HG02798 (cell line): ENCODE measurements around the gene PIK3C2B.
"Not testable (repeated sequence)": the region's sequence is repeated elsewhere in the genome, so short reads cannot be mapped to it uniquely, and the experiment has no call there.

Experiments used
- ATAC-seq: cut with Tn5 transposase; IDR thresholded peaks from one replicate; pipeline ENCODE4 v1.9.1; 2021; ENCODE audit warnings: mild to moderate bottlenecking; ENCODE audit not compliant: unreplicated experiment, poor library complexity

The PIK3C2B gene, protein sequence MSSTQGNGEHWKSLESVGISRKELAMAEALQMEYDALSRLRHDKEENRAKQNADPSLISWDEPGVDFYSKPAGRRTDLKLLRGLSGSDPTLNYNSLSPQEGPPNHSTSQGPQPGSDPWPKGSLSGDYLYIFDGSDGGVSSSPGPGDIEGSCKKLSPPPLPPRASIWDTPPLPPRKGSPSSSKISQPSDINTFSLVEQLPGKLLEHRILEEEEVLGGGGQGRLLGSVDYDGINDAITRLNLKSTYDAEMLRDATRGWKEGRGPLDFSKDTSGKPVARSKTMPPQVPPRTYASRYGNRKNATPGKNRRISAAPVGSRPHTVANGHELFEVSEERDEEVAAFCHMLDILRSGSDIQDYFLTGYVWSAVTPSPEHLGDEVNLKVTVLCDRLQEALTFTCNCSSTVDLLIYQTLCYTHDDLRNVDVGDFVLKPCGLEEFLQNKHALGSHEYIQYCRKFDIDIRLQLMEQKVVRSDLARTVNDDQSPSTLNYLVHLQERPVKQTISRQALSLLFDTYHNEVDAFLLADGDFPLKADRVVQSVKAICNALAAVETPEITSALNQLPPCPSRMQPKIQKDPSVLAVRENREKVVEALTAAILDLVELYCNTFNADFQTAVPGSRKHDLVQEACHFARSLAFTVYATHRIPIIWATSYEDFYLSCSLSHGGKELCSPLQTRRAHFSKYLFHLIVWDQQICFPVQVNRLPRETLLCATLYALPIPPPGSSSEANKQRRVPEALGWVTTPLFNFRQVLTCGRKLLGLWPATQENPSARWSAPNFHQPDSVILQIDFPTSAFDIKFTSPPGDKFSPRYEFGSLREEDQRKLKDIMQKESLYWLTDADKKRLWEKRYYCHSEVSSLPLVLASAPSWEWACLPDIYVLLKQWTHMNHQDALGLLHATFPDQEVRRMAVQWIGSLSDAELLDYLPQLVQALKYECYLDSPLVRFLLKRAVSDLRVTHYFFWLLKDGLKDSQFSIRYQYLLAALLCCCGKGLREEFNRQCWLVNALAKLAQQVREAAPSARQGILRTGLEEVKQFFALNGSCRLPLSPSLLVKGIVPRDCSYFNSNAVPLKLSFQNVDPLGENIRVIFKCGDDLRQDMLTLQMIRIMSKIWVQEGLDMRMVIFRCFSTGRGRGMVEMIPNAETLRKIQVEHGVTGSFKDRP (N-terminal part only)

DNA sequence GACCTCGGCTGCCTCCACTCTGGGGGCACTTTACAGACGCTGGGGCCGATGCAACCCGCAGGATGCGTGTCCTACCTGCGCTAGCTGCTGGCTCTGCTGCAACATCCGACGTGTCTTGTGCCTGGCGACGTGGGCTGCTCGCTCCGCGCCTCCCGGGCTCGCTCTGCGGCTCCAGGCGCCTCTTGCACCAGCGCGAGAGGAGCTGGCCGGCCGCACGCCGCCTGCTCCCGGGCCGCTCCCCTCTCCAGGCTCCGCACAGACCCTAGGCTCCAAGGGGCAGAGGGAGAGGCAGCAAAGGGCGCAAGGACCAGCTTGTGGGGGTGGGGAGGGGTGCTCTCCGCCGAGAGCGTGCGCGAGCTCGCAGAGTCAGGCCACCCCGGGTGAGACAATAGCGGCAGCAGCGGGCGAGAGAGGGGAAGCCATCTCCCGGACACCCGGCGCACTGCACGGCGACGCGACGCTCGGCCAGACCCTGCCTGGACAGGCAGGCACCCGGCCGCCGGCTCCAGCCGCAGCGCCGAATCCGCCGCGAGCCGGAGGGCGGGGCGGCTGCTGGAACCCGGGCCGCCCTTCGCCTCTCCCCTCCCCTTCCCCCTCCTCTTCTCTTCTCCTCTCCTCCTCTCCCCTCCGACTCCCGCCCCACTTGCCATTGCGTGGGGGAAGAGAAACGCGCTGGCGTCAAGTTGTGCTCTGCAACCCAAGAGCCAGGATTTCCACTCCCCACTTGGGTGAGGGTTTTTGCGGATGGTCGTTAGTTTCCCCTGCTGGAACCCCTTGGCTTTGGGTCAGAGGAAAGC lies at the start of gene PIK3C2B:
Gene PIK3C2B (minus strand): TSS at position 525 of the 797 bp plus-strand sequence. CDS start 25,003 bp downstream, outside the sequence.
- ATAC-seq = peak; percentile 89

DNA sequence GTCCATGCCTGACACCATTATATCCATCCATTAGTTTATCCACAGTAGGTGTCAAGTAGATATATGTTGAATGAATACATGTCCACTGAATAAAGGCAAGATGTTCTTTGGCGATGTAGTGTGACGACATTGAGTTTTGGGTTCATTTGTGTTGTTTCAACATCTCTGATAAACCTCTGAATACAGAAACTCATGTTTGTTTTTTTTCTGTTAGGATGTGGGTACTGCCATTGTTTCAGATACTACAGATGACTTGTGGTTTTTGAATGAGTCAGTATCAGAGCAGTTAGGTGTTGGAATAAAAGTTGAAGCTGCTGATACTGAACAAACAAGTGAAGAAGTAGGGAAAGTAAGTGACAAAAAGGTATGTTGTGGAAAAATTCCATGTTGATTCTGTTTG lies 49.7 kb upstream of the PIK3C2B start:
- ATAC-seq = no peak

DNA sequence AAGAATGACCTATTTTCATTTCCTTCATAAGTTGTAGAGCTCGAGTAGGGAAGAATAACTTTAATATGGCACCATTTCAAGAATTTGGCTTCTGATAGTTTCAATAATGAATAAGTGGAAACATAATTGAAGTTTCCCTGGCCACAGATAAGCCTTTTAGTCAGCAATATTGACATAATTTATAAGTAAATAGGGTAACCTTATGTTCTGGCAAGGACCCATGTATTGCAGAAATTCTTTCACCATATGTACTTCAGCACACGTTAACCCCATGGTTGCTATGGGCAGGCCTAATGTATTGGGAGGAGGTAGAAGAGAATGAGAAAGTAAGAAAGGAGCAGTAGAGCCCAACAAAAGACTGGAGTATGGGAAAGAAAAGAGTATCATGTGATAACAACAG lies 47.0 kb upstream of the PIK3C2B start:
- no peak for ATAC-seq

DNA sequence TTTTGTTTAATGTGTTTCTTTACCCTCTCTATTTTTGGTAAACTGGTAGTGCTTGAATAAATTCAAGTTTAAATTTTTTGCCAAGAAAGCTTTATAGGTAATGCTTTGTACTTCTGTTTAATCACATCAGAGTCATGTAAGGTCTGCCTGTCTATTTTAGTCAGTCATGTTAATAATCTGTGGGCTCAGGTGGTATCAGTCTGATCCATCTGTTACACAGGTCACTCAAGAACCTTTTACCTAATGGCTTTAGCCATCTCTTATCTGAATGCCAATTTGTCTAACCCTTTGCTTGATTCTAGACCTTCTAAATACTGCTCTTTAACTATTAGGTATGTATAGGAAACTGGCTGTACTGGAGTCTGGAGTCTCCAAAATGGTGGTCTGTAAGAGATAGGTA lies 38.2 kb upstream of the PIK3C2B start:
- no peak for ATAC-seq

DNA sequence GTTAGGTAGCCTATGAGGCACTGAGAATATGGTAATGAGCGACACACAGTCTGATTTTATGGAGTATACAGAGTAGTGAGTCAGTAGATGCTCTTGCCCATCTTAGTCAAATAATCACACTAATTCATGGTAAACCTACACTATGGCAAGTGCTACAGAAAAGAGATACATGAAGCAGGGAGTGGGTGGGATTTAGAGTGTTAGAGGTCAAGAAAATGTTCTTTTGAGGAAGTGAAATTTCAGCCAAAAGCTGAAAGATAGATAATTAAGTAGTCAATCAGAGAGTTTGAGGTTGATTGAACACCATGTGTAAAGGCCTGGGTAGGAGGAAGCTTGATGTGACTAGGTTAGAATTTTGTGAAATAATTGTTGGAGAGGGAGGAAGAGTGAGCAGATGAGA lies 36.3 kb upstream of the PIK3C2B start:
- ATAC-seq = peak; percentile 87

DNA sequence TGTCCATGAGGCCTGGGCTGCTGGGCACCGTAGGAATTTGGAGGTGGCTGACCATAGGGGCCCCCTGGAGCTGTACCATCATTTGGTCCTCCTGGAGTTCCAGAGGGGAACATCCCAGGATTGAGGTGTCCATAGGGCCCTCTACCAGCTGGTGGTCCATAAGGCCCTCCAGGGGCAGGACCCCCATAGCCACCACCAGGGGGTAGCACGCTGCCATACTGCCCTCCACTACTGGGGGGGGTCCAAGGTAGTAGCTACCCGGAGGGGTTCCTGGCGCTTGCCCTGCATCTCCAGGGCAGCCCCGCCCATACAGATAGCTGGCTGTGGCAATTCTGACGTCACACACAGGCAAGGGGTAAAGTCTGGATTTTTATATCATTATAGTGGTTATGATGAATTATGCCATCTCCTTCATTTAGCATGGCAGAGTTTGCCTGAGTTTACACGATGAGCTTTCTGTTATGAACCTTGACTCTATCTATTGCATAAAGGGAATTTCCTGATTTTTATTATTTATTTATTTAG lies 34.8 kb upstream of the PIK3C2B start:
- ATAC-seq = no peak

DNA sequence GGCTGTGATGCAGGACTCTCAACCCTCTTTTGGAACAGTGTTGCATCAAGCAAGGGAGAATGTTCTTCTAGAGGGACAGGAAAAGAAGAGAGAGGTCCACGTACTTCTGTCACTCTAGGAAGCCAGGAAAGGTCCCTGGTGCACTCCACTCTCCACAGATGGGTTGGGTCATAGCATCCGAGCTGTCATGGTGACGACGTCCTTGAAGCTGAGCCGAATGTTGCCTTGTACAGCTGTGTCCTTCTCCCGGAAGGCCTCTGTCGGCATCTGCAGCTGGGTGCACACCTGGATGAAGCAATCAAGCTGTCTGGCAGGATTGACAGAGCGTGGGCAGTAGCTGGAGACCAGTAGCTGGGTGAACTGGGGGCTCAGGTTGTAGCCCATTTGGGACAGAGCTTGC lies 34.1 kb upstream of the PIK3C2B start:
- ATAC-seq = no peak

DNA sequence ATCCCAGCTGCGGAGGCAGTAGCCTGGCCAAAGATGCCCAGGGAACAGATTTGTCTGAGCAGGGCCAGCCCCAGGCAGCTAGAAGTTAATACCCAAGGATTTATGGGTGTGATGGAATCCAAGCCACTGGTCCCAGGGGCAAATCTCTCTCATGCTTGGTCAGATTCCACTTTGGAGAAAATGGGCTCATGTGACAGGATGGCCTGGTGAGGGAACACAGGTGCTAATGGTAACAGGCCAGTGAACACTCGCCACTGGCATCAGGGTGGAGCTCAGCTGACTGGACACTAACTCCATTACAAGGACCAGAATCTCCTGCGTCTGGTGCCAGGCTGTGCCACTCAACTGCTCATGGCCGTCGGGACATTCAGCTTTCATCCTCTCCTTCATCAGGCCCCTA lies 33.6 kb upstream of the PIK3C2B start:
- no peak for ATAC-seq

DNA sequence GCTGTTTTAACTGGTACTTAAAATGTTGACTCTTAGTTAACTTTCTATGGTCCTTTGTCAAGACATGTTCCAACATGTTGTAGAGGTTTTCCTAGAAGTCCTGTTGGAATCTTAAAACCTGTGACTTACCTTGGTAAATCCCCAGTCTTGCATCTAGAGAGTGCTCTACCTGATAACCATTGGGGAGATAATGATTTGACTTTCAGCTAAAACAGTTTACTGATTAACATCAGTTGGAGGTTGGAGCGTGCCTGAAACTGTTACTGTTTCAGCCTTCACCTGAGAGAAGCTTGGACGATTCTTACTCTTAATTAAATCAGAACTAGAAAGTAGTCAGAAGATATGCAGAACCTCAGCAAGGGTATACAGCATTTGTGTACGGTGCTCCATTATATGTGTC lies 30.4 kb upstream of the PIK3C2B start:
- ATAC-seq = peak; percentile 46

DNA sequence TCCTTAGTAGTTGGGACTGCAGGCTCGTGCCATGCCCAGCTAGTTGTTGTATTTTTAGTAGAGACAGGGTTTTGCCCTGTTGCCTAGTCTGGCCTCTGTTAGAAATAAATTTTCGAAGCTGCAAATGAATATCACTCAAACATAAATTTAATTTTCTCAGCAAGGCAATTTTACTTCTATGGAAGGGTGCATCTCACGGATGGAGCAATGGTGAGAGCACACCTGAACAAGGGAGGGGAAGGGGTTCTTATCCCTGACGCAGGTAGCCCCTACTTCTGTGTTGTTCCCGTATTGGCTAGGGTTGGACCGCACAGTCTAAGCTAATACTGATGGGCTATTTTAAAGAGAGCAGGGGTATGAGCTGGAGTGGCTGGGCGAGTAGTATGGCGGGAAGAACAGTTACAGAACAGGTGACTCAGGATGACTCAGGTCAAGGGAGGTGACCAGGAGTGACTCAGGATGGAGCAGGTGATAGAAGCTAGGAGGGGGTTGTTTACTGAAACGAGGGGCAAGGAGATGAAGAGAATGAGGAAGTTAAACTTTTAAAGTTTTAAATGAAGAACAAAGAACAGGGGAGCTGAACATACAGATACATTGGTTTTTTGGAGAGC lies 29.1 kb upstream of the PIK3C2B start:
- ATAC-seq = no peak

DNA sequence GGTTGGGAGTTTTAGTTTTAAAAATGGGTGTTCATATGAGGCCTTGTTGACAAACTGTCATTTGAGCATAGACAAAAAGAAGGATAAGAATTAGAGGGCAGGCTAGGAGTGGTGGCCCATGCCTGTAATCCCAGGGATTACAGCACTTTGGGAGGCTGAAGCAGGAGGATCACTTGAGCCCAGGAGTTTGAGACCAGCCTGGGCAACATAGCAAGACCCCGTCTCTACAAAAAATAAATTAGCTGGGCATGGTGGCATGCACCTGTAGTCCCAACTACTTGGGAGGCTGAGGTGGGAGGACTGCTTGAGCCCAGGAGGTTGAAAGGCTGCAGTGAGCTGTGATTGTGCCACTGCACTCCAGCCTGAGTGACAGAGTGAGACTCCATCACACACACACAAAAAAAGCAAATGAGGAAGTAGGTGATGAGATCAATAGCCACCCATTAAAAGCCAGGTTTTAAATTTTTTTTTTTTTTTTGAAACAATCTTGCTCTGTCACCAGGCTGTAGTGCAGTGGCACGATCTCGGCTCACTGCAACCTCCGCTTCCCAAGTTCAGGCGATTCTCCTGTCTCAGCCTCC lies 27.4 kb upstream of the PIK3C2B start:
- not testable (repeated sequence) for ATAC-seq

DNA sequence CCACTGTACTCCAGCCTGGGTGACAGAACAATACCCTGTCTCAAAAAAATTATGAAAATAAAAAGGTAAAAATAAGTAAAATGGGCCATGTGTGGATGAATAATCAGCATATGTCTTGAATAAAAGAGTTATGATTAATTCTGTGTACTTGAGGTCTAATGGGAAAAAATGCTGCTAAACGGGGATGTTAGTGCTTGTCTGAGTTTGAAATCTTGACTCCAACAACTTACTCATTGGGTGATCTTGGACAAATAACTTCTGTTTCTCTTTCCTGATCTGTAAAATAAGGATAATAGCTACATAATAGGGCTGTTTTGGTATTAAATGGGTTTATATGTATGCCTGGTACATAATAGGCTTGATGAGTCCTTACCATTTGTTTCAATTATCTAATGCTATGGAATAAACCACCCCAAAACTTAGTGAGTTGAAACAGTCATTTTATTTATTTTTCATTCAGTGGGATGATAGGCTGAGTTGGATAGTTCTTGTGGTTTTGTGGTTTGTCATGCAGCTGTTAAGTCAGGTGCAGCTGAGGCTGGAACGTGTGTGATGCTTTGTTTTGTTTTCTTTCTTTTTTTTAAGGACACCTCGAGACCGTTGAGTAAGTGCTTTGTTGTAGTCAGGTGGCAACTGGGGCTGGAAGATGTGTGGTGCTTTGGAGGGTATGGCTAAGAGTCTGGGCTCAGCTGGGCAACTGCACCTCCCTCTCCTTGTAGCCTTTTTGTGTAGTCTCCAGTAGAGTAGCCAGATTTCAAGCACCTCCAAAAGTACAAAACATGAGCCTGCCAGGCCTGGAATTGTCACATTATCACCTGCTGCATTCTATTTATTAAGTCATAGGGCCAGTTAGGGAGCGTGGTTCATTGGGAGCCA lies 26.5 kb upstream of the PIK3C2B start:
- ATAC-seq = peak; percentile 60

DNA sequence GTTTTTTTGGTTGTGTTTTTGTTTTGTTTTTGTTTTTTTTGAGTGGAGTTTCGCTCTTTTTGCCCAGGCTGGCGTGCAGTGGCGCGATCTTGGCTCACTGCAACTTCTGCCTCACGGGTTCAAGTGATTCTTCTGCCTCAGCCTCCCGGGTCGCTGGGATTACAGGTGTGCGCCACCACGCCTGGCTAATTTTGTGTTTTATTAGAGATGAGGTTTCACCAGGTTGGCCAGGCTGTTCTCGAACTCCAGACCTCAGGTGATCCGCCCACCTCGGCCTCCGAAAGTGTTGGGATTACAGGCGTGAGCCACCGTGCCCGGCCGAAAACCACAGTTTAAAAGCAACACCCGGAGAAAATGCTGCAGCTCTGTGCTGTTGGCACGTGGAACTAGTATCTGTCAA lies 22.8 kb upstream of the PIK3C2B start:
- ATAC-seq = not testable (repeated sequence)

DNA sequence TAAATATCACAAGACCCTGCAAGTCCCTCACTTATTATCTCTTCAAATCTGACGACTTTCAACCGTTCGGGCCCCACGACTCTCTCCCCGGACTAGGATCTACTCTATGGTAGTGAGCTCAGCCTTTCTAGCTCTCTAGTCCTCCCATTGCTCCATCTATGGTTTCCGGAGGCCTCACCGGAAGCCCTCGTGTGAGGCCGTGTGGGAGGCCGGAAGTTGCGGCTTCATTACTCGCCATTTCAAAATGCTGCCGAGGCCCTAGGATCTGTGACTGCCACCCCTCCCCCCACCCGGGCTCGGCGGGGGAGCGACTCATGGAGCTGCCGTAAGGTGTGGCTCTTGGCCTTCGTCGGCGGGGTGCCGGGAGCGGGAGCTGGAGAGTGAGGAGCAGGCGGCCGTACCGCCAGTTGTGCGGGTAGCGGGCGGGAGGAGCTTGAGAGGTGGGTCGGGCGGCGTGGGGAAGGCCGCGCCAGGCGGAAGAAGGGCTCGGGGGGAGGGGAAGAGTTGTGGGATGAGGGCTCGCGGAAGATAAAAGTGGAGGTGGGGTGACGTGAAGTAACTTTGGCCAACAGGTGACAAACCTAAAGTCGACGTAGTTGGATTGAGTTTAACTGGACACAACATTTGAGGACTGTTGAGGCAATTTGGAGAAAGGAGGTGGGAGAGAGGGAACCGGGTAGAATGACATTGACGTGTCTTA lies 21.7 kb upstream of the PIK3C2B start, which contains the start of gene MDM4:
Gene MDM4 (plus strand): TSS at position 227 of the 700 bp plus-strand sequence. CDS start 9,113 bp downstream, outside the sequence.
- peak; percentile 85 for ATAC-seq

DNA sequence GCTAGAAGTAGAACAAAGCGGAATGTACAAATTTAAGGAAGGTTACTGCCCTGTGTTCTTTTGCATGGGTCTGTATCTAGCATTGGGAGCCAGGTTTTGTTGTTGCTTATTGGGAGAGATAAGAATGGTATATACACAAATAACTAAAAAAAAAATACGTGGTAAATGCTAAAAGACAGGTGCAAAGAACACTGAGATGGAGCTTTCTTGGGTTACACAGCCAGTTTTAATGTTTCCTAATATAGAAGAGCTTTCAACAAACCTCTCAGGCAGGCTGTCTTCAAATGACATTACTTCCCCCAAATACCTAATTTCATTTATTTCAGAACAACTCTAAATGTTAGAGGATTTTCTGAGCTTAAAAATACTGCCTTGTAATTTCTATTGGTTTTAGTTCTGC lies 20.2 kb upstream of the PIK3C2B start:
- no peak for ATAC-seq

DNA sequence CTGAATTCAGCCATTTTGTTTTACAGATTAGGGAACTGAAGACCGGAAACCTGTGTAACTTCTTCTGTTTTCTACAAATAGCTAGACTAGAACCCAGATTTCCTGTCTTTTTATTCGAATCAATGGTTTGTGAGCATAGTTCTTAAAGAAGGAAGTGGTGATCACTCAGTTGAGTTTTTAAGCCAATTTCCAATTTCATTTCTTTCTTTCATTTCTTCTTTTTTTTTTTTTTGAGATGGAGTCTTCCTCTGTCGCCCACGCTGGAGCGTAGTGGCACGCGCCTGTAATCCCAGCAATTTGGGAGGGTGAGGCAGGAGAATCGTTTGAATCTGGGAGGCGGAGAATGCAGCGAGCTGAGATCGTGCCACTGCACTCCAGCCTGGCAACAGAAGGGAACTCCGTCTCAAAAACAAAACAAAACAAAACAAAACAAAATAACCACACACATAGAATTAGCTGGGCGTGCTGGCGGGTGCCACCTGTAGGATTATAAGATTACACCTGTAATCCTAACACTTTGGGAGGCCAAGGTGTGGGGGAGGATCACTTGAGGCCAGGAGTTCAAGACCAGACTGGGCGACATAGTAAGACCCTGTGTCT lies 18.6 kb upstream of the PIK3C2B start:
- ATAC-seq = peak; percentile 36

DNA sequence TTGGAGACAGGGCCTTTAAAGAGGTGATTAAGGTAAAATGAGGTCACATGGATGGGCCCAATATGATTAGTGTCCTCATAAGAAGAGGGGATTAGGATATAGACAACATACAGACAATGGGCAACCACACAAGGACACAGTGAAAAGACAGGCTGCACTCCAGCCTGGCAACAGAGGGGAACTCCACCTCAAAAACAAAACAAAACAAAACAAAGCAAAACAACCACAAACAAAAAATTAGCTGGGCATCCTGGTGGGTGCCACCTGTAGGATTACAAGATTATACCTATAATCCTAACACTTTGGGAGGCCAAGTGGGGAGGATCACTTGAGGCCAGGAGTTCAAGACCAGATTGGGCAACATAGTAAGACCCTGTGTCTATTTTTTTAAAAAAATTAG lies 16.8 kb upstream of the PIK3C2B start:
- no peak for ATAC-seq
